A549 (cell line): Measurements from ENCODE around the gene F2R. TPM values are rescaled to one million over a fixed set of nuclear protein-coding genes. Genes with fewer than 3 reads are reported as not detected.
A peak's percentile ranks its signal among the peaks of the same experiment; 100 is the strongest.

Experiments
- ATAC-seq, 2 experiments: fragments of 200-7000 bp in 1 of 2; fragments of >200 bp in 1 of 2; cut with Nextera tagmentation in 1 of 2; cut with Tn5 transposase in 1 of 2; 3 replicates each; pipeline versions ENCODE4 v1.8.0 to v1.9.1; 2018 to 2020; ENCODE audit warnings: mild to moderate bottlenecking in 1 of 2, moderate library complexity in 1 of 2
- CTCF ChIA-PET: fragments of 300-600 bp; sonication (Branson Sonifier 250); formaldehyde crosslinking; extraction: SDS; loops from one replicate; lab custom pipeline; 2021; ENCODE audit warnings: antibody characterized with exemption, inconsistent platforms; lab: Yijun Ruan, JAX
- POLR2A ChIA-PET: fragments of 350-600 bp; formaldehyde crosslinking; extraction: SDS; loops from one replicate; lab custom pipeline; 2021; ENCODE audit warnings: antibody characterized with exemption, inconsistent platforms; lab: Yijun Ruan, JAX
- DNase-seq, 2 experiments: peaks; one replicate each; pipeline versions ENCODE4 v3.0.0 to v3.0.0-alpha.2; 2011 to 2016; ENCODE audit warnings: low read depth in 1 of 2, low spot score in 1 of 2
- FAIRE-seq: peaks from 2 replicates; lab custom pipeline; 2011; peaks lifted over from hg19 to GRCh38; lab: Jason Lieb, UNC
- H3K27ac ChIP-seq, 2 experiments: fragments of >200 bp; sonication (Bioruptor Twin); formaldehyde crosslinking; 3 replicates each; pipeline ENCODE4 v1.5.1; 2016 to 2017
- H3K4me1 ChIP-seq: fragments of >200 bp; sonication (Bioruptor Twin); formaldehyde crosslinking; 3 replicates; pipeline ENCODE4 v1.6.1; 2016
- H3K4me2 ChIP-seq: fragments of >200 bp; sonication (Bioruptor Twin); formaldehyde crosslinking; 3 replicates; pipeline ENCODE4 v1.6.1; 2016
- H3K4me3 ChIP-seq: fragments of >200 bp; sonication (Bioruptor Twin); formaldehyde crosslinking; 3 replicates; pipeline ENCODE4 v1.5.1; 2016
- H3K9me3 ChIP-seq: fragments of >200 bp; sonication (Bioruptor Twin); formaldehyde crosslinking; 3 replicates; pipeline ENCODE4 v1.6.1; 2016
- ATOH8 ChIP-seq: fragments of 250-450 bp; sonication (Bioruptor Pico); IDR thresholded peaks from 2 replicates; pipeline ENCODE4 v1.5.0; 2020; ENCODE audit warnings: low read depth, mild to moderate bottlenecking, moderate library complexity
- E2F6 ChIP-seq: IDR thresholded peaks from 2 replicates; pipeline ENCODE4 v1.6.1; 2012; ENCODE audit warnings: low read depth, borderline replicate concordance
- EHF ChIP-seq: fragments of 250-450 bp; sonication (Bioruptor Pico); IDR thresholded peaks from 2 replicates; pipeline ENCODE4 v1.5.0; 2020; ENCODE audit warnings: mild to moderate bottlenecking
- ELK1 ChIP-seq: fragments of 150-350 bp; IDR thresholded peaks from 2 replicates; pipeline ENCODE4 v1.6.1; 2014; ENCODE audit warnings: low read depth, mild to moderate bottlenecking, low read length
- ESRRA ChIP-seq: fragments of 150-350 bp; IDR thresholded peaks from 2 replicates; pipeline ENCODE4 v1.6.1; 2014; ENCODE audit warnings: mild to moderate bottlenecking, low read length, borderline replicate concordance
- GATA3 ChIP-seq: IDR thresholded peaks from 2 replicates; pipeline ENCODE4 v1.6.1; 2012; ENCODE audit warnings: borderline replicate concordance
- HES2 ChIP-seq: fragments of >200 bp; sonication (Bioruptor Twin); formaldehyde crosslinking; IDR thresholded peaks from 2 replicates; pipeline ENCODE4 v1.6.1; 2016
- HMGXB4 ChIP-seq: fragments of 250-450 bp; sonication (Bioruptor Pico); IDR thresholded peaks from 2 replicates; pipeline ENCODE4 v1.5.0; 2021; ENCODE audit warnings: mild to moderate bottlenecking, moderate library complexity, borderline replicate concordance
- HOXA7 ChIP-seq: fragments of 250-450 bp; sonication (Bioruptor Pico); IDR thresholded peaks from 2 replicates; pipeline ENCODE4 v1.5.0; 2020; ENCODE audit warnings: mild to moderate bottlenecking, moderate library complexity
- HOXB13 ChIP-seq: fragments of 250-450 bp; sonication (Bioruptor Pico); IDR thresholded peaks from 2 replicates; pipeline ENCODE4 v1.5.0; 2020; ENCODE audit warnings: low read depth, mild to moderate bottlenecking, moderate library complexity
- JUN ChIP-seq, 2 experiments: fragments of >200 bp; sonication (Bioruptor Twin); formaldehyde crosslinking; IDR thresholded peaks; 2 replicates in 1 of 2; 3 replicates in 1 of 2; pipeline ENCODE4 v1.6.1; 2016 to 2017
- MAX ChIP-seq: IDR thresholded peaks from 2 replicates; pipeline ENCODE4 v1.6.1; 2012
- MYC ChIP-seq: IDR thresholded peaks from 2 replicates; pipeline ENCODE4 v1.6.1; 2012; ENCODE audit warnings: mild to moderate bottlenecking, inconsistent platforms, low read length, improper control_type of control experiment, borderline replicate concordance
- NFE2L2 ChIP-seq: fragments of 150-350 bp; conservative IDR thresholded peaks from 2 replicates; pipeline ENCODE4 v1.6.1; 2014; ENCODE audit warnings: low read length
- NR3C1 ChIP-seq: fragments of >200 bp; sonication (Bioruptor Twin); formaldehyde crosslinking; IDR thresholded peaks from 3 replicates; pipeline ENCODE4 v1.6.1; 2017
- PBX3 ChIP-seq: IDR thresholded peaks from 2 replicates; pipeline ENCODE4 v1.6.1; 2012
- POLR2AphosphoS2 ChIP-seq: conservative IDR thresholded peaks from 2 replicates; pipeline ENCODE4 v1.6.1; 2012; ENCODE audit warnings: low read length, improper control_type of control experiment, inconsistent platforms
- RCOR1 ChIP-seq: fragments of 150-350 bp; IDR thresholded peaks from 2 replicates; pipeline ENCODE4 v1.6.1; 2014; ENCODE audit warnings: antibody characterized with exemption, low read length, low read depth
- REST ChIP-seq: fragments of 200-600 bp; sonication (generic); IDR thresholded peaks from 2 replicates; pipeline ENCODE4 v1.6.1; 2016; ENCODE audit warnings: antibody characterized with exemption, mild to moderate bottlenecking, moderate library complexity
- RFX5 ChIP-seq: fragments of 450-650 bp; IDR thresholded peaks from 2 replicates; pipeline ENCODE4 v1.7.1; 2014; ENCODE audit warnings: antibody characterized with exemption, mild to moderate bottlenecking, moderate library complexity
- SMC3 ChIP-seq: fragments of >200 bp; sonication (Bioruptor Twin); formaldehyde crosslinking; IDR thresholded peaks from 3 replicates; pipeline ENCODE4 v1.6.1; 2018; ENCODE audit warnings: inconsistent platforms
- TFCP2L1 ChIP-seq: fragments of 250-450 bp; sonication (Bioruptor Pico); IDR thresholded peaks from 2 replicates; pipeline ENCODE4 v1.5.0; 2021; ENCODE audit warnings: mild to moderate bottlenecking
- USF2 ChIP-seq: fragments of 450-650 bp; IDR thresholded peaks from 2 replicates; pipeline ENCODE4 v1.6.1; 2014; ENCODE audit warnings: antibody characterized with exemption
- ZC3H11A ChIP-seq: fragments of 450-650 bp; IDR thresholded peaks from 2 replicates; pipeline ENCODE4 v1.6.1; 2014; ENCODE audit warnings: antibody characterized with exemption, mild to moderate bottlenecking
- ZSCAN20 ChIP-seq: fragments of 250-450 bp; sonication (Bioruptor Pico); IDR thresholded peaks from 2 replicates; pipeline ENCODE4 v1.8.0; 2022; ENCODE audit warnings: mild to moderate bottlenecking, moderate library complexity
- WGBS: methylation state at CpG from one replicate; pipeline ENCODE4 v1.1.6; 2017; ENCODE audit errors: missing lambda C conversion rate; 5-methylcytosine and 5-hydroxymethylcytosine counted together
- polyA plus RNA-seq, 4 experiments: library from polyadenylated mRNA; depleted of rRNA in 3 of 4; stranded (reverse); fragments of >200 nt; fragmentation: RNase III in 1 of 4; extraction: RNeasy Plus Mini Kit Qiagen cat#74134 plus additional on column Dnase treatment in 1 of 4; gene quantifications; 2 replicates in 3 of 4; 3 replicates in 1 of 4; pipeline ENCODE4 v1.2.3, GENCODE V29; 2011 to 2017

F2R gene
- polyA plus RNA-seq, 2 of the 4 experiments (the other 2 are of a cell fraction): 30.4 to 114 TPM

- CTCF ChIA-PET: interaction anchor here (0.6 to 2.0 kb wide), 3 partner anchors 11 to 969 kb away, joined by 3 to 7 read pairs (median 3); no protein-coding TSS in a partner anchor
- peak overlapping the region; percentile 48 to 59; a peak in 3 of 6 replicates for H3K27ac ChIP-seq
- FAIRE-seq: no peak
Observed at GRCh38 chr5:76690704-76691466, 25.0 kb upstream of the F2R start.

GRCh38 chr5:76691467-76692273 lies 24.3 kb upstream of the F2R start:
- ChIA-PET POLR2A (no interaction called here), CTCF (interaction anchor here (0.6 to 2.0 kb wide), 3 partner anchors 70 to 968 kb away, joined by 3 to 7 read pairs (median 3); no protein-coding TSS in a partner anchor)
- peak overlapping the region; percentile 40 to 48; a peak in 3 of 6 replicates for H3K27ac ChIP-seq
- TF ChIP-seq E2F6: no peak
- no peak for TF ChIP-seq GATA3
- no peak for TF ChIP-seq MYC
- TF ChIP-seq ATOH8 (CRISPR knock-in tag): no peak
- no peak for TF ChIP-seq HOXB13 (CRISPR knock-in tag)
- TF ChIP-seq ZSCAN20 (CRISPR knock-in tag): no peak
- TF ChIP-seq REST: no peak
- no peak for TF ChIP-seq USF2
- no peak for TF ChIP-seq JUN (IDR thresholded peaks at IDR 0.05)
- no peak for TF ChIP-seq TFCP2L1 (CRISPR knock-in tag)
- no peak for TF ChIP-seq PBX3
- no peak for TF ChIP-seq POLR2AphosphoS2
- no peak for TF ChIP-seq ESRRA
- no peak for TF ChIP-seq HMGXB4 (CRISPR knock-in tag)
- no peak for TF ChIP-seq ELK1
- no peak for TF ChIP-seq NR3C1
- TF ChIP-seq MAX: no peak
- DNase-seq: peak in 1 of 2 experiments; percentile 12
- WGBS: 71% methylated on average over 5 of the region's 5 CpGs
- 0 out of 6 replicates have a peak, but pooled peaks of 1 of the 2 experiments have one; percentile 33 for ATAC-seq
- no peaks in the 10 kb centered on the region for H3K9me3 ChIP-seq
- peaks cover 31% of the 10 kb centered on the region for H3K4me1 ChIP-seq
- H3K4me2 ChIP-seq: peak overlapping the region; percentile 35; the same call in 2 of the 3 replicates
- peak; percentile 43 for FAIRE-seq
- no peak overlapping the region for H3K4me3 ChIP-seq

More at GRCh38 chr5:76690704-76691466, 25.0 kb upstream of the F2R start:
- H3K4me1 ChIP-seq: peaks cover 31% of the 10 kb centered on the region
- H3K4me3 ChIP-seq: no peak overlapping the region
- DNase-seq: peak in 1 of 2 experiments; percentile 27
- WGBS: 77% methylated on average over 7 of the region's 7 CpGs
- H3K9me3 ChIP-seq: no peaks in the 10 kb centered on the region
- peak overlapping the region; percentile 35; the same call in 2 of the 3 replicates for H3K4me2 ChIP-seq
- ATAC-seq: peak in 1 of 2 experiments; percentile 36; a peak in 2 of 6 replicates
- TF ChIP-seq NFE2L2 (no peak), ZC3H11A (no peak), HES2 (no peak), EHF (no peak), RCOR1 (no peak), GATA3 (no peak), HOXA7 (CRISPR knock-in tag) (no peak), NR3C1 (no peak), RFX5 (no peak), SMC3 (no peak)
- POLR2A ChIA-PET: no interaction called here
